Kidney epithelial cell (primary cell): ENCODE data around the gene SLC25A1. TPM values are rescaled to one million over a fixed set of nuclear protein-coding genes. Genes with fewer than 3 reads are reported as not detected.

Source experiments
- DNase-seq: peaks from one replicate; pipeline ENCODE4 v3.0.0-alpha.2; 2010; ENCODE audit warnings: low read depth
- H3K27me3 ChIP-seq: 2 replicates; pipeline ENCODE4 v1.6.0; 2011; ENCODE audit warnings: low read length; ENCODE audit not compliant: control insufficient read depth, insufficient read depth
- H3K36me3 ChIP-seq: 2 replicates; pipeline ENCODE4 v1.5.1; 2011; ENCODE audit warnings: low read length; ENCODE audit not compliant: control insufficient read depth, insufficient read depth
- H3K4me3 ChIP-seq: 2 replicates; pipeline ENCODE4 v1.5.1; 2011; ENCODE audit warnings: low read depth, mild to moderate bottlenecking, control low read depth, low read length
- total RNA-seq: library from RNA; depleted of rRNA; stranded (reverse); fragments of >200 nt; gene quantifications from 2 replicates; pipeline ENCODE4 v1.2.3, GENCODE V29; 2015
- TF ChIP-seq, protein P1 (sequence below): IDR thresholded peaks from 2 replicates; pipeline ENCODE4 v1.5.1; 2011; ENCODE audit warnings: mild to moderate bottlenecking, moderate library complexity, low read length, control low read depth, inconsistent platforms; ENCODE audit not compliant: insufficient read depth, poor library complexity, severe bottlenecking

The SLC25A1 gene
- total RNA-seq, 1 donor from 2014 or later = 82.7 TPM

- H3K4me3 ChIP-seq = no peak overlapping the region
- H3K36me3 ChIP-seq = no peaks in the 10 kb centered on the region
- no peaks in the 10 kb centered on the region for H3K27me3 ChIP-seq
- DNase-seq = no peak
- TF ChIP-seq, protein P1, sequence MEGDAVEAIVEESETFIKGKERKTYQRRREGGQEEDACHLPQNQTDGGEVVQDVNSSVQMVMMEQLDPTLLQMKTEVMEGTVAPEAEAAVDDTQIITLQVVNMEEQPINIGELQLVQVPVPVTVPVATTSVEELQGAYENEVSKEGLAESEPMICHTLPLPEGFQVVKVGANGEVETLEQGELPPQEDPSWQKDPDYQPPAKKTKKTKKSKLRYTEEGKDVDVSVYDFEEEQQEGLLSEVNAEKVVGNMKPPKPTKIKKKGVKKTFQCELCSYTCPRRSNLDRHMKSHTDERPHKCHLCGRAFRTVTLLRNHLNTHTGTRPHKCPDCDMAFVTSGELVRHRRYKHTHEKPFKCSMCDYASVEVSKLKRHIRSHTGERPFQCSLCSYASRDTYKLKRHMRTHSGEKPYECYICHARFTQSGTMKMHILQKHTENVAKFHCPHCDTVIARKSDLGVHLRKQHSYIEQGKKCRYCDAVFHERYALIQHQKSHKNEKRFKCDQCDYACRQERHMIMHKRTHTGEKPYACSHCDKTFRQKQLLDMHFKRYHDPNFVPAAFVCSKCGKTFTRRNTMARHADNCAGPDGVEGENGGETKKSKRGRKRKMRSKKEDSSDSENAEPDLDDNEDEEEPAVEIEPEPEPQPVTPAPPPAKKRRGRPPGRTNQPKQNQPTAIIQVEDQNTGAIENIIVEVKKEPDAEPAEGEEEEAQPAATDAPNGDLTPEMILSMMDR = no peak
Measured at GRCh38 chr22:19197997-19198865, 19.7 kb upstream of the SLC25A1 start.

DNA sequence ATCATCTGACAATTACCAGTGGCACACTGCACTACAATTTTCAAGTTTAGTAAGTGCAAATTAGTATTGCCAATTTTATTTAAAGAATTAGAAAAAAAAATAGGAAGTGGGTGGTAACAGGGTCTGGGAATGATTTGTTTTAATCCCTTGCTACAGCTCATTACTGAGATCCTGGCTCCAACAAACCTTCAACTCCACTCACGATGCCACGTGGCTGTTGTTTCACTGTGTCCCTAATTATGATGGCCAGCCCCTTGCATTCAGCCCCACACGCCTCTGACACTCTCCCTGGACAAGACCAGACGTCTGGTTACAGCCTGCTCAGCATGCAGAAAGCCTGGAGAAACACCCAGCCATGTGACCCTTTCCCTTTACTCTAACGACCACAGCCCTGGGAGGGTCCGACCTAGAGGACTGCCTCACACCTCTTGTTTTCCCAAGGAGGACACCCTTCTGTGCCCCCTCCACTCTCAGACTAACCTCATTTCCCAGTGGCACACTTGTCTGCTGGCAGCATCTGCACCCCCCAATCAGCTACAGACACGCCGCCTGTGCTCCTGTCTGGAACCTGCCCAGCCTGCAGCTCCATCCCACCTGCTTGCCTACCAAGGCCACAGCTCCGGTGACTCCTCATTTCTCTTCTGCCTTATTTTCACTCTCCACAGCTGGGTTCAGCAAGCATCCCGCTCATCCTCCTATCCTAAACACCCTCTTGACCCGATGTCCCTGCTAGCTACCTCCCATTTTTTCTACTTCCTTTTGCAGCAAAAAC lies 18.5 kb upstream of the SLC25A1 start:
- DNase-seq = no peak
- H3K27me3 ChIP-seq = no peaks in the 10 kb centered on the region
- TF ChIP-seq, protein P1 = no peak
- H3K4me3 ChIP-seq = no peak overlapping the region
- H3K36me3 ChIP-seq = no peaks in the 10 kb centered on the region

DNA sequence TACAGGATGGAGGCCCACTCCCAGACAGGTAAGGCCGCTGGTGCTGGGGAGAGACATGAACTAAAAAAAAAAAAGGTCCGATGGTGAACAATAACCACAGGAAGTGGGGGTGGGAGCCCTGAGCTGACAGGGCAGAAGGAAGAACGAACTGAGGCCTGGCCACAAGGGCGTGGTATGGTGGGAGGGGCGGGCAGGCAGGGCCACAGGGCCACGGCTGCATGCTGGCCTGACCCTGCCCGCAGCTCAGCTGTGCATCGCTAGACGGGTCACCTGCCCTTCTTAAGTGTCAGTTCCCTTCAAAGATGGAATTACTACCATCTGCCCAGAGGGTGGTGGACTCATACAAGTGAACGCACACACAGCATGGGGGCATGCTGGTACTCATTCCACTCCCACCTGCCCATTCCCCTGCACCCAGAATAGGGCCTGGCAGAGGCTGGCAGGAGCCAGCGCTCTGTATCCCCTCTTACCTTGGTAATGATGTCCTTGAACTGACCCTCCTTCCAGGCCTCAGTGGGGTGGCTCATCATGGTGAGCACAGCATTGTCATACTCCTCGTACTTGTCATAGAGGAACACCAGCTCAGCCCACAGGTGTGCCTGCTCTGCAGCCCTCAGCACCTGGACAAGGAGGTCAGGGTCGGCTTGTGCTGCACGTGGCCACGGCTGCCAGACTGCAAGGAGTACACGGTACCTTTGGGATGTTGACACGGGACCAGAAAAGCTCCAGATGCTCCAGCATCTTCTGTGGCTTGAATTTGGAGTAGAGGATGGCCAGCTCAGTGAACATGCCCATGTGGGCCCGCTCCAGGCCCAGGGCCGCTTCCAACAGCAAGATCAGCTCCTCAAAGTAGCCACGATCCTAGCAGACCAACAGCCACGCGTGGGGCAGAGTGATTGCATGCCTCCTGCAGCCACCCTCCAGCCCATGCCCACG lies 17.5 kb upstream of the SLC25A1 start:
- TF ChIP-seq, protein P1 = no peak
- Histone ChIP-seq H3K27me3 (no peaks in the 10 kb centered on the region), H3K4me3 (no peak overlapping the region), H3K36me3 (no peaks in the 10 kb centered on the region)
- no peak for DNase-seq

GRCh38 chr22:19194766-19195536 lies 16.4 kb upstream of the SLC25A1 start:
- DNase-seq = no peak
- Histone ChIP-seq H3K36me3 (no peaks in the 10 kb centered on the region), H3K4me3 (no peak overlapping the region), H3K27me3 (no peaks in the 10 kb centered on the region)
- TF ChIP-seq, protein P1 = no peak

DNA sequence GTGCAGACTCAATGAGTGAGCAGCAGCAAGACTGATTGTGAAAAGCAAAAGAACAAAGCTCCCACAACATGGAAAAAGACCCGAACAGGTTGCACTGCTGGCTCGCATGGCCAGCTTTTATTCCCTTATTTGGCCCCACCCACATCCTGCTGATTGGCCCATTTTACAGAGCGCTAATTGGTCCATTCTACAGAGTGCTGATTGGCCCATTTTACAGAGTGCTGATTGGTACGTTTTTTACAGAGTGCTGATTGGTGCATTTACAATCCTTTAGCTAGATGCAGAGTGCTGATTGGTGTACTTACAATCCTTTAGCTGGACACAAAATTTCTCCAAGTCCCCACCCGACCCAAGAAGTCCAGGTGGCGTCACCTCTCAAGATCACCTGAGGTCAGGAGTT lies 15.3 kb upstream of the SLC25A1 start:
- Histone ChIP-seq H3K36me3 (no peaks in the 10 kb centered on the region), H3K27me3 (no peaks in the 10 kb centered on the region), H3K4me3 (no peak overlapping the region)
- TF ChIP-seq, protein P1 = no peak
- no peak for DNase-seq
